Measurements from ENCODE around the gene CACNA2D3. TPM values are rescaled to one million over a fixed set of nuclear protein-coding genes. Genes with fewer than 3 reads are reported as not detected.

The CACNA2D3 gene
- total RNA-seq, 6 experiments from 2014 or later = 0.14 to 0.23 (median 0.19) TPM; not detected in 2

DNA sequence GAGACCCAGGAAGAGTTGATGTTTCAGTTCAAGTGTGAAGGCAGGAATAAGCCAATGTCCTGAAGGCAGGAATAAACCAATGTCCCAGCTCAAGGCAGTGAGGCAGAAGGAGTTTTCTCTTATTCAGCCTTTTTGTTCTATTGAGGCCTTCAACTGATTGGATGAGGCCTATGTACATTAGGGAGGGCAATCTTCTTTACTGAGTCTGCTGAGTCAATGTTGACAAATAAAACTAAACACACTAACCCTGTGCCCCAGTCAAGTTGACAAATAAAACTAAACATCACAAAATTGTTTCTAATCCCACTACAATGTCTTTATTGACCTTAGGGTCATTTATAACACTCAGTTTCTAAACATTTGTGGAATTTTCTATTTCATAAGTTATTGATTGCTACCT, 100.0 kb downstream of the CACNA2D3 start:
- H3K4me1 Mint-ChIP-seq (ENCODE audit: low read depth) = no peaks in the 10 kb centered on the region
- no peak overlapping the region for H3K4me3 Mint-ChIP-seq
- H3K36me3 Mint-ChIP-seq (ENCODE audit: low read depth) = no peaks in the 10 kb centered on the region; the same call in 1 of the 2 replicates
- peaks cover 23% of the 10 kb centered on the region for H3K9me3 Mint-ChIP-seq
- no peak for DNase-seq
- no peaks in the 10 kb centered on the region; the same call in 1 of the 2 replicates for H3K27me3 Mint-ChIP-seq (ENCODE audit: insufficient read depth)
- TF ChIP-seq, protein P1, sequence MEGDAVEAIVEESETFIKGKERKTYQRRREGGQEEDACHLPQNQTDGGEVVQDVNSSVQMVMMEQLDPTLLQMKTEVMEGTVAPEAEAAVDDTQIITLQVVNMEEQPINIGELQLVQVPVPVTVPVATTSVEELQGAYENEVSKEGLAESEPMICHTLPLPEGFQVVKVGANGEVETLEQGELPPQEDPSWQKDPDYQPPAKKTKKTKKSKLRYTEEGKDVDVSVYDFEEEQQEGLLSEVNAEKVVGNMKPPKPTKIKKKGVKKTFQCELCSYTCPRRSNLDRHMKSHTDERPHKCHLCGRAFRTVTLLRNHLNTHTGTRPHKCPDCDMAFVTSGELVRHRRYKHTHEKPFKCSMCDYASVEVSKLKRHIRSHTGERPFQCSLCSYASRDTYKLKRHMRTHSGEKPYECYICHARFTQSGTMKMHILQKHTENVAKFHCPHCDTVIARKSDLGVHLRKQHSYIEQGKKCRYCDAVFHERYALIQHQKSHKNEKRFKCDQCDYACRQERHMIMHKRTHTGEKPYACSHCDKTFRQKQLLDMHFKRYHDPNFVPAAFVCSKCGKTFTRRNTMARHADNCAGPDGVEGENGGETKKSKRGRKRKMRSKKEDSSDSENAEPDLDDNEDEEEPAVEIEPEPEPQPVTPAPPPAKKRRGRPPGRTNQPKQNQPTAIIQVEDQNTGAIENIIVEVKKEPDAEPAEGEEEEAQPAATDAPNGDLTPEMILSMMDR (IDR thresholded peaks at IDR 0.05) = no peak
- no peak overlapping the region for H3K27ac Mint-ChIP-seq

DNA sequence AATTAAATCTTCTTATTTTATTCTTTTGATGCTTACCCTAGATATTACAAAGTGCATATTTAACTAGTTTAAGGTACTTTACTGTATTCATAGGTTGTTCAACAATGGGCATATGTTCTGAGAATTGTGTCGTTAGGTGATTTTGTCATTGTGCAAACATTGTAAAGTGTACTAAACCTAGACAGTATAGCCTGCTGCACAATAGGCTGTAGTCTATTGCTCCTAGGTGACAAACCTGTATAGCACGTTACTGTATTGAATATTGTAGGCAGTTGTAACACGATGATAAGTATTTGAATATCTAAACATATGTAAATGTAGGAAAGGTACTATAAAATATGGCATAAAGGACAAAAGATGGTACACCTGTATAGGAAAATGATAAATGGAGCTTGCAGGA, 100.7 kb downstream of the CACNA2D3 start:
- no peaks in the 10 kb centered on the region for H3K4me1 Mint-ChIP-seq (ENCODE audit: low read depth)
- no peak overlapping the region for H3K4me3 Mint-ChIP-seq
- H3K27ac Mint-ChIP-seq = no peak overlapping the region
- no peaks in the 10 kb centered on the region; the same call in 1 of the 2 replicates for H3K27me3 Mint-ChIP-seq (ENCODE audit: insufficient read depth)
- H3K9me3 Mint-ChIP-seq = peaks cover 27% of the 10 kb centered on the region
- H3K36me3 Mint-ChIP-seq (ENCODE audit: low read depth) = no peaks in the 10 kb centered on the region; the same call in 1 of the 2 replicates
- TF ChIP-seq, protein P1 (IDR thresholded peaks at IDR 0.05) = no peak
- DNase-seq = no peak

DNA sequence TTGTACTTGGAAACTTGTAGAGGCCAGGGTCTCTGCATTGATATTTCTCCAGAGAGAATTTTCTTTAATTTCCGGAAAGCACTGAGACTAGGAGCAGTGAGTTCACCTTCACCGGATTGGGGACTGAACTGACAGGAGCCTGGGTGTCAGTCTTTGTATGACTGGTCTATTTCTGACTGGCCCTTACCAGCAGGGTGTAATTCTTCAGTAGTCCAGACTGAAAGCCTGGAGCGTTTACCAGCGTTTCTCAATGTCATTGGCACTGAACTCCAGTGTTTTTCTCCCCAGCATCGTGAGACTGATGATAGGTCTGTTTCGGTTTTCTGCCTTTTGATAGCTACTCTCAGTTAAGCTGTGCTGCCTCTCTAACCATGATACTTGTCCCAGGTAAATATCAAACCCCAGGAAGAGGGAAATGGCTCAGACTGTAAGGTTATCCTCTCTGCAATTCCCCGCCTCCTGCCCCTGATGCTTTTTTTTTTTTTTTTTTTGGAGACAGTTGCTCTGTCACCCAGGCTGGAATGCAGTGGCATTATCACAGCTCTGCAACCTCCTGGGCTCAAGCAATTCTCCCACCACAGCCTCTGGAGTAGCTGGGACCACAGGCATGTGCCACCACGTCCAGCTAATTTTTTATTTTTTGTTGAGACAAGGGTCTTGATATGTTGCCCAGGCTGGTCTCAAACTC, 103.6 kb downstream of the CACNA2D3 start:
- H3K4me1 Mint-ChIP-seq (ENCODE audit: low read depth) = no peaks in the 10 kb centered on the region
- H3K27ac Mint-ChIP-seq = no peak overlapping the region
- H3K27me3 Mint-ChIP-seq (ENCODE audit: insufficient read depth) = no peaks in the 10 kb centered on the region; the same call in 1 of the 2 replicates
- H3K4me3 Mint-ChIP-seq = no peak overlapping the region
- H3K36me3 Mint-ChIP-seq (ENCODE audit: low read depth) = no peaks in the 10 kb centered on the region; the same call in 1 of the 2 replicates
- peaks cover 38% of the 10 kb centered on the region for H3K9me3 Mint-ChIP-seq
- DNase-seq = no peak
- TF ChIP-seq, protein P1 (IDR thresholded peaks at IDR 0.05) = no peak

DNA sequence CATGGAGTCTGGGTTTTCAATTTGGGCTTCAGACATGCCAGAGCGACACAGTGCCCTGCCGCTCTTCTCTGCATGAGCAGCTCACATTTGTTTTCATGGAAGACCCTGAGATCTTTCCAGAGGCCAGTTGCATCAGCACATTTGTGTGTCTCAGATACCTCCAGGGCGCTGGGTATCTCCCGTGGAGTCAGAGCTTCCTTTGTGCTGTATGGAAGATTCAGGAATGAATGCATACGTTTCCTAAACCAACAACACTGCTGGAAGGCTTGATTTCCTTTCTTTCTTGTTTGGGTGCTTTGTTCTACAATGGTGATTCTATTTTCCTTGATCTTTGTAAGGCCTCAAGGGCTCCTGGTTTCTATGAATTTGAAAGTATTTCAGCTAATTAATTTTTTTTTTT, 106.5 kb downstream of the CACNA2D3 start:
- DNase-seq = no peak
- Mint-ChIP-seq H3K36me3 (ENCODE audit: low read depth) (no peaks in the 10 kb centered on the region; the same call in 1 of the 2 replicates), H3K27ac (no peak overlapping the region), H3K9me3 (peaks cover 55% of the 10 kb centered on the region), H3K4me1 (ENCODE audit: low read depth) (no peaks in the 10 kb centered on the region), H3K27me3 (ENCODE audit: insufficient read depth) (no peaks in the 10 kb centered on the region; the same call in 1 of the 2 replicates), H3K4me3 (no peak overlapping the region)
- TF ChIP-seq, protein P1 (IDR thresholded peaks at IDR 0.05) = no peak

DNA sequence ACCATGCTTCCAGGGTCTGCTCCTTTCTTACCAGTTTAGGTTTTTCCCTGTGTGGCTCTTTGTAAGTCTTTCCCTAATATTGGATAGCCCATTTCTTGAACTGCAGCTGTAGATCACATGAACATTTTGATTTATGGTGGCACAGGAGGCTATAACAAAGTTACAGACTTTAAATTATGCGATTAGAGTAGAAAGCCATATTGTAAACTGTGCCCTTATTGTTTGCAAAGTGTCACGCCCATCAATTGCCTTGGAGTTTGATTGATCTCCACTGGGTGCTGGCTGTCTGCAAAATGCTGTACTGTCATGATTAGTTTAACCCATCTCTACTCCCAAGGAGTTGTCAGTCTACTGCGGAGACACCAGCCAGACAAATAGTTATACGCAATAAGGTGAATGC, 110.3 kb downstream of the CACNA2D3 start:
- H3K4me1 Mint-ChIP-seq (ENCODE audit: low read depth) = no peaks in the 10 kb centered on the region
- H3K9me3 Mint-ChIP-seq = peaks cover 67% of the 10 kb centered on the region
- H3K4me3 Mint-ChIP-seq = no peak overlapping the region
- TF ChIP-seq, protein P1 (IDR thresholded peaks at IDR 0.05) = no peak
- DNase-seq = no peak
- no peak overlapping the region for H3K27ac Mint-ChIP-seq
- no peaks in the 10 kb centered on the region for H3K36me3 Mint-ChIP-seq (ENCODE audit: low read depth)
- H3K27me3 Mint-ChIP-seq (ENCODE audit: insufficient read depth) = no peaks in the 10 kb centered on the region
